Erythroblast (primary cell): ENCODE measurements around the gene NXPE2.
"Not testable (repeated sequence)": the region's sequence is repeated elsewhere in the genome, so short reads cannot be mapped to it uniquely, and the experiment has no call there.

Experiments used
- DNase-seq, 2 experiments: peaks; one replicate each; lab custom pipeline; 2025; lab: John Stamatoyannopoulos, UW
- GATA1 ChIP-seq: IDR thresholded peaks from 2 replicates; pipeline ENCODE4 v1.6.1; 2011; ENCODE audit warnings: low read depth, mild to moderate bottlenecking, control low read depth, low read length, moderate library complexity
- POLR2A ChIP-seq: IDR thresholded peaks from 2 replicates; pipeline ENCODE4 v1.6.1; 2011; ENCODE audit warnings: mild to moderate bottlenecking, low read length

The NXPE2 gene

GRCh38 chr11:114678125-114679036 lies at the start of gene NXPE2:
NXPE2 (plus strand) TSS chr11:114678527; CDS start chr11:114678576, 49 bp downstream.
- TF ChIP-seq POLR2A, result no peak
- no peak for TF ChIP-seq GATA1
- DNase-seq, result no peak

- peak in 1 of 2 experiments; percentile 17 for DNase-seq
These were observed 46.8 kb upstream of the NXPE2 start for GRCh38 chr11:114631445-114631965.

GRCh38 chr11:114639440-114639839 lies 38.9 kb upstream of the NXPE2 start:
- not testable (repeated sequence) for DNase-seq

DNA sequence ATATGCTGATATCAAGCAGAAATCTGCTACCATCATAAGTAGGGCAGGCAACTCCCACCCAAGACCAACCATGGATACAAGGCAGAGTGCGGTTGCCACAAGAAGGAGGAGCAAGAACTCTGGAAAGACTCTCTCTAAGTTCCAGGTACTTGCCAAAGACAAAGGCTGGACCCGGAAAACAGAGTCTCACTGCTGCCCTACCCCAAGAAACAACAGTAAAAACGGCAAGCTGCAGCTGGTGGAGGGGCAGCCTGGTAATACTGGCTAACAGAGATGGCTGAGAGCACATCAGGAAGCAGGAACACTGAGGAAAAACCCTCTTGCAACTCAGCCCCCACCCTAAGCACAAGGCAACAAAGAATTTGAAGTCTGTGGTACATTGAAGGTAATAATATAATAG lies 27.7 kb upstream of the NXPE2 start:
- no peak for DNase-seq
- TF ChIP-seq GATA1 (no peak), POLR2A (no peak)

DNA sequence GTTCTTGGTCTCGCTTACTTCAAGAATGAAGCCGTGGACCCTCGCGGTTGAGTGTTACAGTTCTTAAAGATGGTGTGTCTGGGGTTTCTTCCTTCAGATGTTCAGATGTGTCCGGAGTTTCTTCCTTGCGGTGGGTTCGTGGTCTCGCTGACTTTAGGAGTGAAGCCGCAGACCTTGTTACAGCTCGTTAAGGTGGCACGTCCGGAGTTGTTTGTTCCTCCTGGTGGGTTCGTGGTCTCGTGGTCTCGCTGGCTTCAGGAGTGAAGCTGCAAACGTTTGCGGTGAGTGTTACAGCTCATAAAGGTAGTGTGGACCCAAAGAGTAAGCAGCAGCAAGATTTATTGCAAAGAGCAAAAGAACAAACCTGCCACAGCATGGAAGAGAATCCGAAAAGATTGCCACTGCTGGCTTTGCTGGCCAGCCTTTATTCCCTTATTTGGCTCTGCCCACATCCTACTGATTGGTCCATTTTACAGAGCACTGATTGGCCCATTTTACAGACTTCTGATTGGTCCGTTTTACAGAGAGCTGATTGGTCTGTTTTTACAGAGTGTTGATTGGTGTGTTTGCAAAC lies 27.1 kb upstream of the NXPE2 start:
- no peak for DNase-seq
- TF ChIP-seq POLR2A (no peak), GATA1 (no peak)

DNA sequence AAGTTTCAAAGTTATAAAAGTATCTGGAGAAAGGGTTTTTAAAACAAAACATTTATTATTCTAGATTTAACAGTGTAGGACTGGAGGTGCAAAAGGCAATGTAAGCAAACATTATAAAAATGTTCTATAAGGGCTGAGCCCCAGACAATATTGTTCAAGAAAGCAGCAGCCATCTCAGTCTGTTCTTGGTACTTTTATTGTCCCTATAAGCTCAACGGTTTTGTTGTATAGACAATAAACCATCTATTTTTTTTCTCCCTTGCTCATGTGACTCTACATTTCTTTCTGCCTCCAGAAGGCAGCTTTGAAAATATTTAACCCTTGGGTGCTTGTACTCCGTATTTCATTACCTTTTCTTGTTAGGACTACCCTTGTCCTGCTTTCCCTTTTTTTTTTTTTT lies 25.2 kb upstream of the NXPE2 start:
- DNase-seq, result no peak
- TF ChIP-seq POLR2A, result no peak

- TF ChIP-seq GATA1 (no peak), POLR2A (no peak)
These were observed 13.7 kb upstream of the NXPE2 start for GRCh38 chr11:114664641-114665040.

GRCh38 chr11:114666760-114667159 lies 11.6 kb upstream of the NXPE2 start:
- TF ChIP-seq POLR2A (no peak), GATA1 (no peak)
- no peak for DNase-seq

More at GRCh38 chr11:114664641-114665040, 13.7 kb upstream of the NXPE2 start:
- DNase-seq, result no peak

- no peak for DNase-seq
- TF ChIP-seq POLR2A (no peak), GATA1 (no peak)
These were observed 10.2 kb upstream of the NXPE2 start for GRCh38 chr11:114668109-114668508.

DNA sequence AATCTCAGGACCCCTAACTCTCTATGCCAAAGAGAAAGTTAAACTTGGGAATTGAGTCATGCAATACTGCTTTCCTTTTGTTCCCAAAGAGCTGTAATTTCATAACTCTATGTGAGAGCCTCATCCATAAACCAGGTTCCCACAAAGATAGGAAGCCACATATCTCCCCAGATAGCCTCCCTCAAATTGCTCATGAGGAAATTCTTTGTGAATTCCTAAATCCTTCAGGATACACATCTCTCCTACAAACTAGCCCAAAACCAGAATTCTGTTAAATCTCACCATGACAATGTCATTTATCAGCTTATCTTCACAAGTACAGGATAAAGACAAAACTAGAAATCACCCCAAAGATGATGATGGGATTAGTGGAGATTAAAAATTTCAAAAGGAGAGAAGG lies 4.7 kb upstream of the NXPE2 start:
- no peak for DNase-seq
- TF ChIP-seq GATA1 (no peak), POLR2A (no peak)

DNA sequence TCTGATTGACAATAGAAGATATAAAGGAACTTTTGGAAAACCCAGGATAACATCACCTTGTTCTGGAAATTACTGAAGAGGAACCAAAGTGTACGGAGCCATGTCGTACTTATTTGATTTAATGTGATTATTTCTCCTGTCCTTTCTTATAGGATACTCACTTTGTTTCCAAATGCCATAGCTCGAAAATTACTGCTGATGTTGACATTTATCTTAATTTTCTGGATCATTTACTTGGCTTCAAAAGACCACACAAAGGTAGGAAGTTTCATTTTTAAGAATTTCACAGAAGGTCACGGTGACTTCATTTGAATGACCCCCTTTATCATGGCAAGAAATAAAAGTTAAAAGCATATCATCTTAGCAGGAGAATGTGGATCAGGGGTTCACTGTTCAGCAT lies 1.2 kb downstream of the NXPE2 start:
- TF ChIP-seq GATA1 (no peak), POLR2A (no peak)
- no peak for DNase-seq

DNA sequence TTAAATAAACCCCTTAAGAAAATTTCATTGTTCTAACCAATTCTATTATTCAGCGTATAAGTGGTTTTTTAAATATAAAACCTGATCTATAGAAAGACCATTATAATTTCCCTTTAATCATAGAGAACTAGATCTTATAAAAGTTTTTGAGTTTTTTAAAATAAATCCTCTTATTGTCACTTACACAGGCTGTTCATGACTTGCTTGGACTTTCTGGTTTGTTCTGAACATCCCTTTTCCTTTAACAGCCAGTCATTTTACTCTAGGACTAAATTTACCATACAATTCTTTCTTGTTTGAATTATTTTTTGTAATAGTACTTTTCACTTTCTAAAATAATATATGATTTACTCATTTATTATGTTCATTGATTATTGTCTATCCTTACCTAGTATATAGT lies 4.7 kb downstream of the NXPE2 start:
- DNase-seq, result no peak
- TF ChIP-seq POLR2A (no peak), GATA1 (no peak)

DNA sequence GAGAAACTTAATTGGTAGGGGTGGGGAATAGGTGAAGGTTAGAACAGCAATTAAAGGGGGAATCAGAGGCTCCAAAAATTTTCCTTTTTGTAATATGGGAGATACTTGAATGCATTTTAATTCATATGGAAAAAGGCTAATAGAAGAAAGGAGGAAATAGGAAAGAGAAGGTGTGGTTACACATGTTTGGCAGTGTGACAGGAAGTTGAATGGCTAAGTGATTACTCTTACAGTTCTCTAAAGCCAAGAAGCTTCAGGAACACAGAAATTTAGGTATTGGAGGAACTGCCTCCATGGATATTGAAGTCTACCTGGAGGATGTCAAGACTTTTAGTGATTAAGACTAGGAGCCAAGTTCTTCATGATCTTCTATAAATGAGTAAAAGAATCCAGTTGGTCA lies 6.3 kb downstream of the NXPE2 start:
- DNase-seq, result no peak

GRCh38 chr11:114685097-114685496 lies 6.8 kb downstream of the NXPE2 start:
- no peak for DNase-seq
- TF ChIP-seq GATA1, result no peak
- TF ChIP-seq POLR2A, result no peak

More for the DNA sequence above, 6.3 kb downstream of the NXPE2 start:
- TF ChIP-seq POLR2A (no peak), GATA1 (no peak)
